Endothelial cell of umbilical vein (primary cell): ENCODE results near the gene CPT1A.

Source experiments
- CTCF ChIP-seq, 2 donors: IDR thresholded peaks; 1 replicate in 1 of 2; 2 replicates in 1 of 2; pipeline ENCODE4 v1.5.1; 2011; ENCODE audit warnings: low read length in 2 of 2, mild to moderate bottlenecking in 2 of 2, moderate library complexity in 2 of 2, control low read depth in 1 of 2, inconsistent platforms in 1 of 2, low read depth in 1 of 2; ENCODE audit not compliant: insufficient read depth in 1 of 2; ENCODE audit errors: extremely low read depth in 1 of 2
- EZH2 ChIP-seq: IDR thresholded peaks from 2 replicates; pipeline ENCODE4 v1.6.1; 2012; ENCODE audit warnings: borderline replicate concordance, low read depth, mild to moderate bottlenecking, moderate library complexity, low read length, inconsistent platforms; ENCODE audit not compliant: severe bottlenecking
- FOS ChIP-seq: IDR thresholded peaks from 2 replicates; pipeline ENCODE4 v1.6.1; 2011; ENCODE audit warnings: mild to moderate bottlenecking, low read length, moderate library complexity, borderline replicate concordance; ENCODE audit not compliant: insufficient read depth
- GATA2 ChIP-seq: IDR thresholded peaks from 2 replicates; pipeline ENCODE4 v1.7.0; 2011; ENCODE audit warnings: low read depth, mild to moderate bottlenecking, moderate library complexity, mixed read lengths, low read length; ENCODE audit not compliant: insufficient read length, insufficient read depth
- JUN ChIP-seq: IDR thresholded peaks from 2 replicates; pipeline ENCODE4 v1.6.1; 2011; ENCODE audit warnings: borderline replicate concordance, low read depth; ENCODE audit not compliant: insufficient read length, insufficient read depth
- MYC ChIP-seq: IDR thresholded peaks from one replicate; pipeline ENCODE4 v1.6.1; 2011; ENCODE audit warnings: mild to moderate bottlenecking, low read depth, low read length
- POLR2A ChIP-seq: IDR thresholded peaks from 2 replicates; pipeline ENCODE4 v1.6.1; 2012; ENCODE audit warnings: low read depth, mild to moderate bottlenecking, control low read depth, low read length
- POLR2AphosphoS5 ChIP-seq: IDR thresholded peaks from 2 replicates; pipeline ENCODE4 v1.6.1; 2012; ENCODE audit warnings: low read depth, mild to moderate bottlenecking, control low read depth, low read length, moderate library complexity; ENCODE audit not compliant: insufficient read depth
- TF ChIP-seq, protein P1 (sequence below): IDR thresholded peaks from 2 replicates; pipeline ENCODE4 v1.6.1; 2011; ENCODE audit not compliant: insufficient read depth, insufficient read length

GRCh38 chr11:68868221-68868835 is 26.6 kb upstream of the CPT1A start:
- no peak for TF ChIP-seq CTCF (IDR thresholded peaks at IDR 0.05; ENCODE audit: extremely low read depth in 1 of 2, insufficient read depth in 1 of 2, low read depth in 1 of 2, low read length in 2 of 2)
- TF ChIP-seq EZH2, result no peak
- no peak for TF ChIP-seq POLR2A
- no peak for TF ChIP-seq JUN
- no peak for TF ChIP-seq POLR2AphosphoS5
- TF ChIP-seq, protein P1, sequence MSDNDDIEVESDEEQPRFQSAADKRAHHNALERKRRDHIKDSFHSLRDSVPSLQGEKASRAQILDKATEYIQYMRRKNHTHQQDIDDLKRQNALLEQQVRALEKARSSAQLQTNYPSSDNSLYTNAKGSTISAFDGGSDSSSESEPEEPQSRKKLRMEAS, result no peak
- no peak for TF ChIP-seq FOS
- no peak for TF ChIP-seq GATA2
- TF ChIP-seq MYC, result no peak
